Measurements from ENCODE around the gene PLEKHN1.

GRCh38 chr1:1005774-1006304 lies 39.6 kb downstream of the PLEKHN1 start:
- TF ChIP-seq CTCF (conservative IDR thresholded peaks at IDR 0.05 in 1 of 2, IDR thresholded peaks at IDR 0.05 in 1 of 2; ENCODE audit: extremely low read depth in 1 of 2, insufficient read depth in 1 of 2, low read depth in 1 of 2, low read length in 2 of 2) (no peak), EZH2 (IDR thresholded peaks at IDR 0.05; ENCODE audit: borderline replicate concordance, low read length) (no peak)

Data from mammary epithelial cell (primary cell).